HCEC 1CT (cell line): Measurements from ENCODE around the gene UBE2V1.
"Not testable (repeated sequence)": the region's sequence is repeated elsewhere in the genome, so short reads cannot be mapped to it uniquely, and the experiment has no call there.

ENCODE experiments used
- DNase-seq: peaks from one replicate; pipeline ENCODE4 v3.0.0-alpha.2; 2017

Gene UBE2V1

GRCh38 chr20:50113420-50114224, 672 bp upstream of the UBE2V1 start:
- peak; percentile 25 for DNase-seq

- no peak for DNase-seq
These were observed 988 bp downstream of the UBE2V1 start for GRCh38 chr20:50111829-50112495.

- DNase-seq = peak; percentile 72
These were observed 1.7 kb downstream of the UBE2V1 start for GRCh38 chr20:50111120-50111828.

- no peak for DNase-seq
These were observed 2.6 kb downstream of the UBE2V1 start for GRCh38 chr20:50110141-50111047.

GRCh38 chr20:50108556-50109235, 4.3 kb downstream of the UBE2V1 start:
- no peak for DNase-seq

- DNase-seq = no peak
These were observed 5.1 kb downstream of the UBE2V1 start for GRCh38 chr20:50107796-50108331.

- no peak for DNase-seq
These were observed 5.8 kb downstream of the UBE2V1 start for GRCh38 chr20:50107086-50107660.

GRCh38 chr20:50106669-50107068, 6.3 kb downstream of the UBE2V1 start:
- DNase-seq = not testable (repeated sequence)

GRCh38 chr20:50103464-50104107, 9.4 kb downstream of the UBE2V1 start:
- peak; percentile 86 for DNase-seq

- not testable (repeated sequence) for DNase-seq
These were observed 10.4 kb downstream of the UBE2V1 start for GRCh38 chr20:50102551-50102950.

GRCh38 chr20:50101887-50102286, 11.1 kb downstream of the UBE2V1 start:
- no peak for DNase-seq

- no peak for DNase-seq
These were observed 11.7 kb downstream of the UBE2V1 start for GRCh38 chr20:50101281-50101680.

- DNase-seq = no peak
These were observed 12.4 kb downstream of the UBE2V1 start for GRCh38 chr20:50100552-50100951.

- DNase-seq = no peak
These were observed 13.4 kb downstream of the UBE2V1 start for GRCh38 chr20:50099565-50099991.

GRCh38 chr20:50099113-50099512, 13.8 kb downstream of the UBE2V1 start:
- no peak for DNase-seq

- DNase-seq = no peak
These were observed 14.7 kb downstream of the UBE2V1 start for GRCh38 chr20:50098259-50098658.

GRCh38 chr20:50097843-50098242, 15.1 kb downstream of the UBE2V1 start:
- DNase-seq = no peak

- DNase-seq = no peak
These were observed 16.7 kb downstream of the UBE2V1 start for GRCh38 chr20:50096237-50096636.

- no peak for DNase-seq
These were observed 17.4 kb downstream of the UBE2V1 start for GRCh38 chr20:50095476-50096078.

- DNase-seq = no peak
These were observed 18.4 kb downstream of the UBE2V1 start for GRCh38 chr20:50094522-50094921.
